GM21515 (cell line): ENCODE measurements around the gene TP63.
"Not testable (repeated sequence)": the region's sequence is repeated elsewhere in the genome, so short reads cannot be mapped to it uniquely, and the experiment has no call there.

Source experiments
- ATAC-seq: cut with Tn5 transposase; IDR thresholded peaks from one replicate; pipeline ENCODE4 v1.9.1; 2021; ENCODE audit not compliant: unreplicated experiment

The TP63 gene

GRCh38 chr3:189631373-189631408, at the start of gene TP63:
Gene TP63 (plus strand): TSS chr3:189631389. CDS start chr3:189631516, 127 bp downstream.
- no peak for ATAC-seq

GRCh38 chr3:189582179-189582578, 49.0 kb upstream of the TP63 start:
- ATAC-seq, result no peak

GRCh38 chr3:189584645-189585044, 46.5 kb upstream of the TP63 start:
- ATAC-seq, result no peak

- peak; percentile 78 for ATAC-seq
Observed at GRCh38 chr3:189586941-189587663, 44.1 kb upstream of the TP63 start.

- ATAC-seq, result no peak
Observed at GRCh38 chr3:189587664-189588040, 43.5 kb upstream of the TP63 start.

GRCh38 chr3:189588070-189588469, 43.1 kb upstream of the TP63 start:
- ATAC-seq, result no peak

GRCh38 chr3:189588475-189589178, 42.6 kb upstream of the TP63 start:
- no peak for ATAC-seq

GRCh38 chr3:189589179-189589569, 42.0 kb upstream of the TP63 start:
- ATAC-seq, result no peak

GRCh38 chr3:189590223-189590622, 41.0 kb upstream of the TP63 start:
- ATAC-seq, result no peak

- no peak for ATAC-seq
Observed at GRCh38 chr3:189593581-189593980, 37.6 kb upstream of the TP63 start.

GRCh38 chr3:189596078-189596979, 34.9 kb upstream of the TP63 start:
- not testable (repeated sequence) for ATAC-seq

- ATAC-seq, result no peak
Observed at GRCh38 chr3:189597918-189598317, 33.3 kb upstream of the TP63 start.

GRCh38 chr3:189598530-189599225, 32.5 kb upstream of the TP63 start:
- no peak for ATAC-seq

- ATAC-seq, result no peak
Observed at GRCh38 chr3:189602471-189602870, 28.7 kb upstream of the TP63 start.

GRCh38 chr3:189605717-189606116, 25.5 kb upstream of the TP63 start:
- ATAC-seq, result no peak

- ATAC-seq, result no peak
Observed at GRCh38 chr3:189606774-189607173, 24.4 kb upstream of the TP63 start.

- not testable (repeated sequence) for ATAC-seq
Observed at GRCh38 chr3:189612641-189613040, 18.5 kb upstream of the TP63 start.

- no peak for ATAC-seq
Observed at GRCh38 chr3:189613122-189613521, 18.1 kb upstream of the TP63 start.

- ATAC-seq, result no peak
Observed at GRCh38 chr3:189621948-189622603, 9.1 kb upstream of the TP63 start.

- ATAC-seq, result no peak
Observed at GRCh38 chr3:189622629-189623028, 8.6 kb upstream of the TP63 start.

GRCh38 chr3:189624130-189624529, 7.1 kb upstream of the TP63 start:
- ATAC-seq, result no peak
